GM11168 (cell line): ENCODE data around the gene INHBE.
"Not testable (repeated sequence)": the region's sequence is repeated elsewhere in the genome, so short reads cannot be mapped to it uniquely, and the experiment has no call there.

Source experiments
- in situ Hi-C: fragments of 300-500 bp; cut with MboI; formaldehyde crosslinking; loops from one replicate; pipeline ENCODE4 v1.12.0; 2022; ENCODE audit warnings: low sequenced_read_pairs; ENCODE audit not compliant: unreplicated experiment

The INHBE gene, protein sequence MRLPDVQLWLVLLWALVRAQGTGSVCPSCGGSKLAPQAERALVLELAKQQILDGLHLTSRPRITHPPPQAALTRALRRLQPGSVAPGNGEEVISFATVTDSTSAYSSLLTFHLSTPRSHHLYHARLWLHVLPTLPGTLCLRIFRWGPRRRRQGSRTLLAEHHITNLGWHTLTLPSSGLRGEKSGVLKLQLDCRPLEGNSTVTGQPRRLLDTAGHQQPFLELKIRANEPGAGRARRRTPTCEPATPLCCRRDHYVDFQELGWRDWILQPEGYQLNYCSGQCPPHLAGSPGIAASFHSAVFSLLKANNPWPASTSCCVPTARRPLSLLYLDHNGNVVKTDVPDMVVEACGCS

GRCh38 chr12:57454566-57455373 lies at the start of gene INHBE:
INHBE (plus strand) TSS chr12:57455307; CDS start chr12:57455537, 230 bp downstream.
- in situ Hi-C loops: loop anchor here (5.0 kb wide), 1 partner anchor 142 kb away; no protein-coding TSS in a partner anchor

DNA sequence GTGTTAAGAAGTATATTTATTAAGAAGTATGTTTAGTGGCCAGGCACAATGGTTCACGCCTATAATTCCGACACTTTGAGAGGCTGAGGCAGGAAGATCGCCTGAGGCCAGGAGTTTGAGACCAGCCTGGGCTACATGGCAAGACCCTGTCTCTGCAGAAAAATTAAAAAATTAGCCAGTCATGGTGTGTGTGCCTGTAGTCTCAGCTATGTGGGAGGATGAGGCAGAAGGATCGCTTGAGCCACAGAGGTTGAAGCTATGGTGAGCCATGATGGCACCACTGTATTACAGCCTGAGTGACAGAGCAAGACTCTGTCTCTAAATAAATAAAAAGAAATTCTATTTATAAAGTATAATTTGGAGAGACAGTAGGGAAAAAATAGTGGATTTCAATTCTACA lies 44.6 kb upstream of the INHBE start:
- in situ Hi-C loops: no loop called here

GRCh38 chr12:57414160-57414559 lies 40.9 kb upstream of the INHBE start:
- in situ Hi-C loops: not testable (repeated sequence)

DNA sequence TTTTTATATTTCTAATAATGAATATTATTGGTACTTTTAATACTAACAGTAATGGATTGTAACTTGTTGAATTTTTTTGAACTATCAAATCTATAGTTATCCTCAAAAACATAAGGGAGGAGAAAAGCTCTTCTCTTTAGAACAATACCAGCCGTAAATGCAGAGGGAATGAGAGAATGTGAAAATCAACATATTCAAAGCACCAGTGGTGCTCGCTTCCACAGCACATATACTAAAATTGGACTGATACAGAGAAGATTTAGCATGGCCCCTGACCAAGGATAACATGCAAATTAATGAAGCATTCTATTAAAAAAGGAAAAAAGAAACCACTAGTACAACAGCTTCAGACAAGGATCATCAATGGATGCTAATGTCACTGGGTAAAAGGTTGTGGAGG lies 40.0 kb upstream of the INHBE start:
- in situ Hi-C loops: no loop called here

- in situ Hi-C loops: no loop called here
Measured at GRCh38 chr12:57416039-57416996, 38.8 kb upstream of the INHBE start.

DNA sequence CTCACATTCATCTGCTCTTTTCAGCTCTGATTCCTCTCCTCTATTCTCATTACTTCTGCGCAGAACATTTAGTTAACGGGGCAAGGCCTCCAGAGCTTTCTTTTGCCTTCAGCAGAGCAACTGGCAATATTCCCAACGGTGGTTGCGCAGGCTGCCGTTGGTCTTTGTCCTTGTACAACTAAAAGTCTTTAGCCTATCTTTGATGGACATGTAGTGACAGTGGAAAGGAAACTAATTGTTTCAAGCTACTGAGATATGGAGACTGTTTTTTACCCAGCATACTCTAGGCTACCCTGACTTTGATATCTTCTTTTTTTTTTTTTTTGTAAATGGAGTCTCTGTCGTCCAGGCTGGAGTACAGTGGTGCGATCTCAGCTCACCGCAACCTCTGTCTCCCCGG lies 36.9 kb upstream of the INHBE start:
- in situ Hi-C loops: no loop called here

DNA sequence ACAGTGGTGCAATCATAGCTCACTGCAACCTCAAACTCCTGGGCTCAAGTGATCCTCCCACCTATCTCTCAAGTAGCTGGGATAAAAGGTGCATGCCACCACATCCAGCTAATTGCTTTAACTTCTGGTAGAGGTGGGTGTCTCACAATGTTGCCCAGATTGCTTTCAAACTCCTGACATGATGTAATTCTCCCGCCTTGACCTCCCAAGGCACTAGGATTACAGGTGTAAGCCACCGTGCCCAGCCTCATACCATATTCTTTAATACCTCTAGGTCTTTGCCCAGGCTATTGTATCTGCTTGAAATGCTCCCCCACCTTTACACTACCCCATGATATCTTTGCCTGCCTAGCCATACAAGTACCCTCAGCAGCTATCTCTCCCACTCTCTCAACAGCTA lies 35.6 kb upstream of the INHBE start:
- in situ Hi-C loops: no loop called here

- in situ Hi-C loops: no loop called here
Measured at GRCh38 chr12:57420482-57420881, 34.6 kb upstream of the INHBE start.

DNA sequence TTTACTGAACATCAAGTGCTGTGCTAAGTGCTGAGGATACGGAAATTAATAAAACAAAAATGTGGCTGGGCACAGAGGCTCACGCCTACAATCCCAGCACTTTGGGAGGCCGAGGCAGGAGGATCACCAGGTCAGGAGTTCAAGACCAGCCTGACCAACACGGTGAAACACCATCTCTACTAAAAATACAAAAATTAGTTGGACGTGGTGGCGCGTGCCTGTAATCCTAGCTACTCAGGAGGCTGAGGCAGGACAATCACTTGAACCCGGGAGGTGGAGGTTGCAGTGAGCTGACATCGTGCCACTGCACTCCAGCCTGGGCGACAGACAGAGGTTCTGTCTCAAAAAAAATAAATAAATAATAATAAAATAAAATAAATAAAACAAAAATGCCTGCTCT lies 28.2 kb upstream of the INHBE start:
- in situ Hi-C loops: not testable (repeated sequence)

GRCh38 chr12:57428965-57429364 lies 26.1 kb upstream of the INHBE start:
- in situ Hi-C loops: no loop called here

- in situ Hi-C loops: no loop called here
Measured at GRCh38 chr12:57429473-57430111, 25.5 kb upstream of the INHBE start.

GRCh38 chr12:57430112-57430930 lies 24.8 kb upstream of the INHBE start:
- in situ Hi-C loops: no loop called here

DNA sequence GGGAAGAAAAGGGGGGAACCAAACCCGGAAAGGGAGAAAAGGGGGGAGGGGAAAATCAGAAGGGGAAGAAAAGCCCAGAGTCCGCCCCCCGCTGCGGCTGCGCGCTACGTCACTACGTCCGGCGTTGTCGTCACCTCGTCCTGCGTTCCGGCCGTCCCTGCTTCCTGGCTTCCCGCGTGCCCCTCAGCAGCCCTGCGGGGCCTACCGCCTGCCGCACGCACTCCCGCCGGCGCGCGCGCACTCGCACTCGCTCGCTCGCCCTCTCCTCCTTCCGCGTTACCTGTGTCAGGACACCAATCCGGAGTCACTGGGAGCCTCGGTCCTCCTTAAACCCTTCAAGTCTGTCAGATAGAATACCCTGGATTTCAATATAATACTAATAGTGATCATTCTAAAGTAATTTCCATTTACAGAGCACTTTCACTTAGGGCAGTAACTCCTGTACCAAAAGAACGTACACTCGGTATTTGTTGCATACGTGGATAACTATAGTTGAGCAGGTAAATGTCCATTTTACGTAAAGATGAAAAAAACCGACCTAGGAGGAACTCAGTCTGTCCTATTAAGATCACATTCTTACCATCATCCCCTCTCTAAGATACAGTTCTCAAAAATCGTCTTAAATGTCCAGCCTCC lies 24.1 kb upstream of the INHBE start, which contains the start of gene R3HDM2:
Gene R3HDM2, minus strand, starts transcription at position 113 of the 636 bp plus-strand sequence. CDS start 120,615 bp downstream, outside the sequence.
- in situ Hi-C loops: no loop called here

DNA sequence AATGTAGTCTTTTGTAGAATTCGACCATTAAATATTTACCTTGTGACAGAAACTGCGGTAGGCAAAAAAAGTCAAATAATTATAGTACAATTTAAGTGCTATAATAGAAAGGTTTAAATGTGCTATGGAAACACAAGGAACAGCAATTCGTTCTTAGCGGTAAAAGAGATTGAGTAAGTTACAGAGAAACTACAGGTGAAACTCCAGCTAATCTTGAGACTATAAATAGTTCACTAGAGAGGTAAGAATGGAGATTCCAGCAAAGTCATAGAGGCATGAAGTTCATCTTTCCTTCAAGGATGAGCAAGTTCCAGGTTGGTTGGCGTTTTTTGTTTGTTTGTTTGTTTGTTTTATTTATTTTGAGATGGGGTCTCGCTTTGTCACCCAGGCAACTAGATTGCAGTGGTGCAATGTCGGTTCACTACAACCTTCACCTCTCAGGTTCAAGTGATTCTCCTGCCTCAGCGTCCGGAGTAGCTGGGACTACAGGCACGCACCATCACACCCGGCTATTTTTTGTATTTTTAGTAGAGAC lies 23.4 kb upstream of the INHBE start:
- in situ Hi-C loops: no loop called here

- in situ Hi-C loops: no loop called here
Measured at GRCh38 chr12:57433370-57433769, 21.7 kb upstream of the INHBE start.

- in situ Hi-C loops: no loop called here
Measured at GRCh38 chr12:57434517-57435223, 20.4 kb upstream of the INHBE start, which contains the start of gene INHBC. INHBC (plus strand) TSS chr12:57434784; CDS start chr12:57434887, 103 bp downstream.

DNA sequence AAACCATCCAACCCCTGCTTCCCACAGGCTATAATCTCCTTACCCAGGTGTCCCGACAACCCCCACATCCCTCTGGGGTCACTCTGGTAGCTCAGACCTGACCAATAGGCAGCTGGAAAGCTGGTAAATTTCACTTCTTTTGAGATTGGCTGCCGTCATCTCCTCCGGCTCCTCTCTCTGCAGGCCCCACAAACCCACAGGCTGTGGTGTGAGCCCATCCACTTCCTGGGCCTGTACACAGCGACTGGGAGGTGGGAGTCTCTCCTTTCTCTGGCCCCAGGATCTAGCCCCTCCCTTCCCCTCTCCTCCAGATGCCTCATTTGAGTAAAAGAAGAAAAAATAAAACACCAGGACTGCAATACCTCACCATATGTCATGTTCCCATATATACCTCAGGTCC lies 19.8 kb upstream of the INHBE start:
- in situ Hi-C loops: no loop called here
